Testis (tissue), 3 donors: ENCODE measurements around the gene MAN1B1. TPM values are rescaled to one million over a fixed set of nuclear protein-coding genes. Genes with fewer than 3 reads are reported as not detected.

Experiments
- DNase-seq: peaks from one replicate; pipeline ENCODE4 v3.0.0-alpha.2; 2019
- H3K27ac ChIP-seq, 2 donors: fragments of 200-600 bp; sonication (generic); one replicate each; pipeline ENCODE4 v1.5.1; 2019
- H3K27me3 ChIP-seq: fragments of 200-600 bp; sonication (generic); one replicate; pipeline ENCODE4 v1.5.1; 2019
- H3K36me3 ChIP-seq: fragments of 200-600 bp; sonication (generic); one replicate; pipeline ENCODE4 v1.5.1; 2017; ENCODE audit warnings: low read depth; ENCODE audit errors: missing control alignments
- H3K4me1 ChIP-seq: fragments of 200-600 bp; sonication (generic); one replicate; pipeline ENCODE4 v1.5.1; 2019
- H3K4me3 ChIP-seq, 2 donors: fragments of 200-600 bp; sonication (generic); one replicate each; pipeline ENCODE4 v1.5.1; 2017 to 2019
- H3K9me3 ChIP-seq: fragments of 200-600 bp; sonication (generic); one replicate; pipeline ENCODE4 v1.5.1; 2017
- POLR2A ChIP-seq: fragments of 450-650 bp; IDR thresholded peaks from one replicate; pipeline ENCODE4 v1.6.1; 2017; ENCODE audit warnings: antibody characterized with exemption, mild to moderate bottlenecking, moderate library complexity
- WGBS, 2 donors: methylation state at CpG; one replicate each; pipeline ENCODE4 v1.1.5; 2018; 5-methylcytosine and 5-hydroxymethylcytosine counted together
- intact Hi-C: fragments of 100-400 bp; cut with DNase I; formaldehyde crosslinking; loops from one replicate; pipeline ENCODE4 v1.15.1; 2023; ENCODE audit warnings: low total_unique reads
- polyA plus RNA-seq: library from polyadenylated mRNA; stranded (reverse); fragments of 350-450 nt; fragmentation: Illumina TruSeq; extraction: RNeasy Lipid Tissue Mini Kit (QIAGEN cat#74804); gene quantifications from one replicate; pipeline ENCODE4 v1.2.3, GENCODE V29; 2014; ENCODE audit warnings: low read depth, low replicate concordance; ENCODE audit not compliant: insufficient read depth
- total RNA-seq, 2 donors: library from RNA; depleted of rRNA; stranded (reverse); fragments of >200 nt; gene quantifications; one replicate each; pipeline ENCODE4 v1.2.3, GENCODE V29; 2016
- TF ChIP-seq, protein P1 (sequence below), 3 experiments: fragments of 450-650 bp in 2 of 3; fragments of 200-600 bp in 1 of 3; sonication (generic) in 1 of 3; IDR thresholded peaks; one replicate each; pipeline ENCODE4 v1.5.1; 2016 to 2019; ENCODE audit warnings: antibody characterized with exemption in 3 of 3, mild to moderate bottlenecking in 2 of 3, moderate library complexity in 1 of 3

MAN1B1 gene
- total and polyA plus RNA-seq, 3 donors from 2014 or later: 62.2 to 124 (median 122) TPM

DNA sequence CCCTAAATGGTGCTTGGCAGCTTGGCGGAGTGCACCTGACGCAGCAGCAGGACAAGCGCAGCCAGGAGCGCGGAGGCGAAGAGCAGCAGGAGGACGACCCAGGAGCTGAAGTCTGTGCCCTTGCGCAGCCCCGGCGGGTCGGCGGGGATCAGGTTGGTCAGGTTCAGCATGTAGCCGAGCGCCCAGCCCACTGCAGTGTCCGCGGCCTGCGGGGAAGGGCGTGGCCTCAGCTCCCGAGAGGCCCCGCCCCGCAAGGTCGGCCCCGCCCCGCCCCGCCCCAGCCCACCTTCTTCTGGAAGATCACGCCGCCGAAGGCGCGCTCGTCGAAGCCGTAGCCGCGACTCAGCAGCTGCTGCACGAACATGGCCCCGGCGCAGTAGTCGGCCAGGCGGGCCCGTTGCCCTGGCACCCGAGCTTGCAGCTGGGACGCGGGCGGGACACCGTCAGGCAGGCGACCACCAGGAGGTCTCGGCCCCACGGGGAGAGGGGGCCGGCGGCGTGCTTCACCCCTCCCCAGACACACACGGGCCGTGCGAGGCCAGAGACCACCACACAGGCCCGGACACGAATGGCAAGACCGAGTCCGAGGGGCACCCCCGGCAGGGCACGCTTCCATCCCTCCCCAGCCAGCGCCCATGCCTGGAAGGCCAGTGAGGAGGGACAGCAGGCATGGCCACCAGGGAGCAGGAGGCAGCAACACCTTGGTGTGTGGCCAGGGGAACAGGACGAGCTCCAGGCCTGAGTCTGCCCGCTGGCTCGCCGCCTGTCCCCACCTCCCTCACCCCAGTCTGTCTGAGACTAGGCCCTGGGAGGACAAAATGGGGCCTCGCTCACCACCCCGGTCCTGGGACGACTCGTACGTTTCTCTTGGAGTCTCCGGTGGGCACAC lies 37.9 kb upstream of the MAN1B1 start:
- Histone ChIP-seq H3K27me3 (no peaks in the 10 kb centered on the region), H3K4me1 (peaks cover 21% of the 10 kb centered on the region), H3K27ac (no peak overlapping the region), H3K4me3 (peak overlapping the region in 1 of 2 donors; percentile 10), H3K36me3 (no peaks in the 10 kb centered on the region), H3K9me3 (no peaks in the 10 kb centered on the region)
- TF ChIP-seq, protein P1, sequence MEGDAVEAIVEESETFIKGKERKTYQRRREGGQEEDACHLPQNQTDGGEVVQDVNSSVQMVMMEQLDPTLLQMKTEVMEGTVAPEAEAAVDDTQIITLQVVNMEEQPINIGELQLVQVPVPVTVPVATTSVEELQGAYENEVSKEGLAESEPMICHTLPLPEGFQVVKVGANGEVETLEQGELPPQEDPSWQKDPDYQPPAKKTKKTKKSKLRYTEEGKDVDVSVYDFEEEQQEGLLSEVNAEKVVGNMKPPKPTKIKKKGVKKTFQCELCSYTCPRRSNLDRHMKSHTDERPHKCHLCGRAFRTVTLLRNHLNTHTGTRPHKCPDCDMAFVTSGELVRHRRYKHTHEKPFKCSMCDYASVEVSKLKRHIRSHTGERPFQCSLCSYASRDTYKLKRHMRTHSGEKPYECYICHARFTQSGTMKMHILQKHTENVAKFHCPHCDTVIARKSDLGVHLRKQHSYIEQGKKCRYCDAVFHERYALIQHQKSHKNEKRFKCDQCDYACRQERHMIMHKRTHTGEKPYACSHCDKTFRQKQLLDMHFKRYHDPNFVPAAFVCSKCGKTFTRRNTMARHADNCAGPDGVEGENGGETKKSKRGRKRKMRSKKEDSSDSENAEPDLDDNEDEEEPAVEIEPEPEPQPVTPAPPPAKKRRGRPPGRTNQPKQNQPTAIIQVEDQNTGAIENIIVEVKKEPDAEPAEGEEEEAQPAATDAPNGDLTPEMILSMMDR (IDR thresholded peaks at IDR 0.05): no peak
- no peak for TF ChIP-seq POLR2A
- no peak for DNase-seq
- intact Hi-C loops: no loop called here
- WGBS, 2 donors: 49 to 52% methylated on average over 33 to 66 of the region's 72 CpGs

DNA sequence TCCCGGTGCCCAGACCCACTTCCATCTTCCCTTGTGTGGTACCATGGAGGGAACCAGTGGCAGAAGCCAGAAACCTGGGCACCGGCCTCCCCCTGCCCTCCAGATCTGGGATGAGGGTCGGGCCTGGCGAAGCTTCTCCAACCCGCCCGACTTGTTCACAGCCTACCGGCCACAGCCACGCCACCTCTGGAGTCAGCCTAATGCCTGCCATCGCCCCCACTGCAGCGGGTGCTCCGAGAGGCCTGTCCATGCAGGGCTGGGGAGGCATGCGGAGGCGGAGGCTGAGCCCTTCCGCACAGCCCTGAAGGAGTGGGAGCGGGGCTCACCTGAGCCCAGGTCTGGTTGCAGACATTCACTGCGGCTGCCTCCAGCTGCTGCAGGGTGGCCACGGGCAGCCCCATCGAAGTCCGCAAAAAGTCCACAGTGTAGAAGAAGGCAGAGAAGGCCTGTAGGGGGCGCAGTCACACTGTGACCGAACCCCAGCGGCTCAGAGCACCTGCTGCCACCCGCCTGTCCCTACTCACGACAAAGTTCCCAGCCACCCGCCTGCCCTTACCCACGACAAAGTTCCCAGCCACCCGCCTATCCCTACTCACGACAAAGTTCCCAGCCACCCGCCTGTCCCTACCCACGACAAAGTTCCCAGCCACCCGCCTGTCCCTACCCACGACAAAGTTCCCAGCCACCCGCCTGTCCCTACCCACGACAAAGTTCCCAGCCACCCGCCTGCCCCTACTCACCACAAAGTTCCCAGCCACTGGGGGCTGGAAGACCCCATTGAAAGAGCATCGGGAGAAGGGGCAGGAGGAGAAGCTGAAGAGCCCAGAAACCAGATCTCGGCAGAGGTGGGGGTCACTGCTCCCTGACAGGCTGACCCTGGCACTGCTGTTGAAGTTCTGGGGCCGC lies 37.0 kb upstream of the MAN1B1 start:
- TF ChIP-seq, protein P1 (IDR thresholded peaks at IDR 0.05): peak in 2 of 3 experiments; percentile 53 to 61
- TF ChIP-seq POLR2A: no peak
- H3K27ac ChIP-seq: no peak overlapping the region
- intact Hi-C loops: no loop called here

DNA sequence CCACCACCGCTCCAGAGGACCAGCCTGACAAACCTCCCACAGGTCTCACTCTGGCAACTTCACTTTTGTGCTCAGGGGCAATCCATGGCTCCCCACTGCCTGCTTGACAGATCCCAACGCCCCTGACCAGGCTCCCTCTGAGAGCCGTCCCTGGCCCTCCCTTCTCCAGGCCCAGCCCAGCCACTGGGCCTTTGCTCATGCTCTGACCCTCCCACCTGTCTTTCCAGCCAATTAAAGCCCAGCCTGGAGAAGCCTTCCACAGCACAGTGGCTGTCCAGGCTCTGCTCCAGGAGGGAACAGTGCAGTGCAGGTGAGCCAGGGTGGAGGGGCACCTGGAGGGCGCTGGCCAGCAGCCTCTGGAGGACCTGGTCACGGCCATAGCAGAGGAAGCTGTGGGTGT lies 36.2 kb upstream of the MAN1B1 start:
- H3K4me1 ChIP-seq: peaks cover 27% of the 10 kb centered on the region
- no peak for TF ChIP-seq POLR2A
- H3K27me3 ChIP-seq: no peaks in the 10 kb centered on the region
- intact Hi-C loops: no loop called here
- H3K36me3 ChIP-seq: no peaks in the 10 kb centered on the region
- WGBS, 2 donors: 82 to 89% methylated on average over 4 to 5 of the region's 5 CpGs
- no peak overlapping the region for H3K27ac ChIP-seq
- no peaks in the 10 kb centered on the region for H3K9me3 ChIP-seq
- DNase-seq: no peak
- no peak overlapping the region for H3K4me3 ChIP-seq

More for the DNA sequence above, 37.0 kb upstream of the MAN1B1 start:
- peak; percentile 76 for DNase-seq
- Histone ChIP-seq H3K27me3 (no peaks in the 10 kb centered on the region), H3K36me3 (no peaks in the 10 kb centered on the region), H3K4me3 (no peak overlapping the region), H3K4me1 (peaks cover 22% of the 10 kb centered on the region), H3K9me3 (no peaks in the 10 kb centered on the region)
- 68 to 78% methylated on average over 21 to 38 of the region's 38 CpGs for WGBS, 2 donors

DNA sequence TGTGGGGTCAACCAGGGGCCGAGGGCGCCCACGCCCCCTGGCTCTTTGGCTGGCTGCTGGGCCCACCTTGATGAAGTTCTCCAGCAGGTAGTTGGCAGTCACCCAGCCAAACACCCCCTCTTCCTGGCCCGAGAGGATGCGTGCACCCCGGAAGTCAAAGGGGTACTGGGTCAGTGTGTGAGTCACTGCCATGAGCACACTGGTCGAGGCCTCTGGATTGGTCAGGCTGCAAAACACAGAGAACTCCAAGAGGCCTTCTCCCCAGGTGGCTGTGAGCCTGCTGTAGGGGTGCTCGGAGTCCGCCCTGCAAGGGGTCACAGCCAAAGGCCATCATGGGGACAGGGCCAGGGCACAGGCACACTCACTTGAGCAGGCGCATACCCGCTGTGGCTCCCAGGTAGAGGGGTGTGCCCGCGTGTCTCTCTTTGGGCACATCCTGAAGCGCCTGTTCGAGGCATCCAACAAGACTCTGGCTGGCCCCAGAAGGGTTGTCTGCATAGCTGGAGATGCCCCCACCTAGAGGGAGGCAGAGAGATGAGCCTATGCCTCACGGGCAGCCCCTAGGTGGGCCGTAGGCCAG lies 35.5 kb upstream of the MAN1B1 start:
- H3K4me3 ChIP-seq: no peak overlapping the region
- no peaks in the 10 kb centered on the region for H3K9me3 ChIP-seq
- intact Hi-C loops: no loop called here
- peaks cover 33% of the 10 kb centered on the region for H3K4me1 ChIP-seq
- 87% methylated on average over 17 of the region's 17 CpGs; no CpG with 5 or more reads in 1 of the 2 donors for WGBS, 2 donors
- H3K27me3 ChIP-seq: no peaks in the 10 kb centered on the region
- TF ChIP-seq, protein P1 (IDR thresholded peaks at IDR 0.05): no peak
- TF ChIP-seq POLR2A: no peak
- no peak for DNase-seq
- no peaks in the 10 kb centered on the region for H3K36me3 ChIP-seq
- H3K27ac ChIP-seq: no peak overlapping the region
